ENCODE results near the gene ZBTB45. TPM values are rescaled to one million over a fixed set of nuclear protein-coding genes. Genes with fewer than 3 reads are reported as not detected.
A peak's percentile ranks its signal among the peaks of the same experiment; 100 is the strongest.

The ZBTB45 gene
- total and polyA plus RNA-seq, 9 of the 15 experiments (the other 6 are each of a cell fraction or from before 2014, with no cell fraction given): 0.08 to 16.1 (median 1.8) TPM

DNA sequence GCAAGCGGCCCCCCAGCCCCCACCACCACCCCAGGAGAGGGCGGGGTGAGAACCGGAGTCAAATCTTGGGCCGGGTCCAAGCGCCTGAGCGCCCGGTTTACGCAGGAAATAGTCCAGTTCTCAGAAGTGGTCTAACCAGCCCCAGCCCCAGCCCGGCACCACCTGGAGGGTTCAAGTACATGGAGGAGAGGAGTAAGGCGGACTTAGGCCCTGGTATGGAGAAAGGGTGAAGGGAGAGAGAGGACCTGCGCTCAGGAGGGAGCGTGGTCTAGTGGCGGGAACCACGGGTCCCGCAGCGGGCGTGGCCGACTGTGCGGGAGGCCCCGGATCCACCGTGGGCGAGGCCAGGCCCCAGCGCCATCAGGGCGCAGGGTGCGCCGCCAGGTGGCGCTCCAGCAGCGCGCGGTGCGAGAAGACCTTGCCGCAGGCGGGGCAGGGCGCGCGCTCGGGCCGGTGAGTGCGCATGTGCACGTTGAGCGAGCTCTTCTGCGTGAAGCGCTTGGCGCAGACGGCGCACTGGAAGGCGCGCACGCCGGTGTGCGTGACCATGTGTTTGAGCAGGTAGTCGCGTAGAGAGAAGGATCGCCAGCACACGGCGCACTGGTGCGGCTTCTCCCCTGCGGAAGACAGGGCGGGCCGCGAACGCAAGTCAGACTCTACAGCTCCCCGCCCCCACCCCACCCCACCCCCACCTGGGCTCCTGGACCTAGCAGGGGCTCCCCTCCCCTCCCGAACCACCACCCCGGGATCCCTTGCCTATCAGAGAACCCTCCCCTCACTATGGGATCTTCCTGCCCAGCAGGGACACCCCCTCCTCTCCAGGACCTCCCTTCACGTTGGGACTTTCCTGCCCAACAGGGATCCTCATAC lies 5.7 kb downstream of the ZBTB45 start (continued):
- TF ChIP-seq, protein P1, sequence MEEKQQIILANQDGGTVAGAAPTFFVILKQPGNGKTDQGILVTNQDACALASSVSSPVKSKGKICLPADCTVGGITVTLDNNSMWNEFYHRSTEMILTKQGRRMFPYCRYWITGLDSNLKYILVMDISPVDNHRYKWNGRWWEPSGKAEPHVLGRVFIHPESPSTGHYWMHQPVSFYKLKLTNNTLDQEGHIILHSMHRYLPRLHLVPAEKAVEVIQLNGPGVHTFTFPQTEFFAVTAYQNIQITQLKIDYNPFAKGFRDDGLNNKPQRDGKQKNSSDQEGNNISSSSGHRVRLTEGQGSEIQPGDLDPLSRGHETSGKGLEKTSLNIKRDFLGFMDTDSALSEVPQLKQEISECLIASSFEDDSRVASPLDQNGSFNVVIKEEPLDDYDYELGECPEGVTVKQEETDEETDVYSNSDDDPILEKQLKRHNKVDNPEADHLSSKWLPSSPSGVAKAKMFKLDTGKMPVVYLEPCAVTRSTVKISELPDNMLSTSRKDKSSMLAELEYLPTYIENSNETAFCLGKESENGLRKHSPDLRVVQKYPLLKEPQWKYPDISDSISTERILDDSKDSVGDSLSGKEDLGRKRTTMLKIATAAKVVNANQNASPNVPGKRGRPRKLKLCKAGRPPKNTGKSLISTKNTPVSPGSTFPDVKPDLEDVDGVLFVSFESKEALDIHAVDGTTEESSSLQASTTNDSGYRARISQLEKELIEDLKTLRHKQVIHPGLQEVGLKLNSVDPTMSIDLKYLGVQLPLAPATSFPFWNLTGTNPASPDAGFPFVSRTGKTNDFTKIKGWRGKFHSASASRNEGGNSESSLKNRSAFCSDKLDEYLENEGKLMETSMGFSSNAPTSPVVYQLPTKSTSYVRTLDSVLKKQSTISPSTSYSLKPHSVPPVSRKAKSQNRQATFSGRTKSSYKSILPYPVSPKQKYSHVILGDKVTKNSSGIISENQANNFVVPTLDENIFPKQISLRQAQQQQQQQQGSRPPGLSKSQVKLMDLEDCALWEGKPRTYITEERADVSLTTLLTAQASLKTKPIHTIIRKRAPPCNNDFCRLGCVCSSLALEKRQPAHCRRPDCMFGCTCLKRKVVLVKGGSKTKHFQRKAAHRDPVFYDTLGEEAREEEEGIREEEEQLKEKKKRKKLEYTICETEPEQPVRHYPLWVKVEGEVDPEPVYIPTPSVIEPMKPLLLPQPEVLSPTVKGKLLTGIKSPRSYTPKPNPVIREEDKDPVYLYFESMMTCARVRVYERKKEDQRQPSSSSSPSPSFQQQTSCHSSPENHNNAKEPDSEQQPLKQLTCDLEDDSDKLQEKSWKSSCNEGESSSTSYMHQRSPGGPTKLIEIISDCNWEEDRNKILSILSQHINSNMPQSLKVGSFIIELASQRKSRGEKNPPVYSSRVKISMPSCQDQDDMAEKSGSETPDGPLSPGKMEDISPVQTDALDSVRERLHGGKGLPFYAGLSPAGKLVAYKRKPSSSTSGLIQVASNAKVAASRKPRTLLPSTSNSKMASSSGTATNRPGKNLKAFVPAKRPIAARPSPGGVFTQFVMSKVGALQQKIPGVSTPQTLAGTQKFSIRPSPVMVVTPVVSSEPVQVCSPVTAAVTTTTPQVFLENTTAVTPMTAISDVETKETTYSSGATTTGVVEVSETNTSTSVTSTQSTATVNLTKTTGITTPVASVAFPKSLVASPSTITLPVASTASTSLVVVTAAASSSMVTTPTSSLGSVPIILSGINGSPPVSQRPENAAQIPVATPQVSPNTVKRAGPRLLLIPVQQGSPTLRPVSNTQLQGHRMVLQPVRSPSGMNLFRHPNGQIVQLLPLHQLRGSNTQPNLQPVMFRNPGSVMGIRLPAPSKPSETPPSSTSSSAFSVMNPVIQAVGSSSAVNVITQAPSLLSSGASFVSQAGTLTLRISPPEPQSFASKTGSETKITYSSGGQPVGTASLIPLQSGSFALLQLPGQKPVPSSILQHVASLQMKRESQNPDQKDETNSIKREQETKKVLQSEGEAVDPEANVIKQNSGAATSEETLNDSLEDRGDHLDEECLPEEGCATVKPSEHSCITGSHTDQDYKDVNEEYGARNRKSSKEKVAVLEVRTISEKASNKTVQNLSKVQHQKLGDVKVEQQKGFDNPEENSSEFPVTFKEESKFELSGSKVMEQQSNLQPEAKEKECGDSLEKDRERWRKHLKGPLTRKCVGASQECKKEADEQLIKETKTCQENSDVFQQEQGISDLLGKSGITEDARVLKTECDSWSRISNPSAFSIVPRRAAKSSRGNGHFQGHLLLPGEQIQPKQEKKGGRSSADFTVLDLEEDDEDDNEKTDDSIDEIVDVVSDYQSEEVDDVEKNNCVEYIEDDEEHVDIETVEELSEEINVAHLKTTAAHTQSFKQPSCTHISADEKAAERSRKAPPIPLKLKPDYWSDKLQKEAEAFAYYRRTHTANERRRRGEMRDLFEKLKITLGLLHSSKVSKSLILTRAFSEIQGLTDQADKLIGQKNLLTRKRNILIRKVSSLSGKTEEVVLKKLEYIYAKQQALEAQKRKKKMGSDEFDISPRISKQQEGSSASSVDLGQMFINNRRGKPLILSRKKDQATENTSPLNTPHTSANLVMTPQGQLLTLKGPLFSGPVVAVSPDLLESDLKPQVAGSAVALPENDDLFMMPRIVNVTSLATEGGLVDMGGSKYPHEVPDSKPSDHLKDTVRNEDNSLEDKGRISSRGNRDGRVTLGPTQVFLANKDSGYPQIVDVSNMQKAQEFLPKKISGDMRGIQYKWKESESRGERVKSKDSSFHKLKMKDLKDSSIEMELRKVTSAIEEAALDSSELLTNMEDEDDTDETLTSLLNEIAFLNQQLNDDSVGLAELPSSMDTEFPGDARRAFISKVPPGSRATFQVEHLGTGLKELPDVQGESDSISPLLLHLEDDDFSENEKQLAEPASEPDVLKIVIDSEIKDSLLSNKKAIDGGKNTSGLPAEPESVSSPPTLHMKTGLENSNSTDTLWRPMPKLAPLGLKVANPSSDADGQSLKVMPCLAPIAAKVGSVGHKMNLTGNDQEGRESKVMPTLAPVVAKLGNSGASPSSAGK (IDR thresholded peaks at IDR 0.05): peak; percentile 92
- peak; percentile 62 for TF ChIP-seq RNF2 (IDR thresholded peaks at IDR 0.05)
- TF ChIP-seq RAD21 (CRISPR knock-in tag; conservative IDR thresholded peaks at IDR 0.05 in 1 of 2, IDR thresholded peaks at IDR 0.05 in 1 of 2): peak; percentile 77 to 80
- TF ChIP-seq, protein P2, sequence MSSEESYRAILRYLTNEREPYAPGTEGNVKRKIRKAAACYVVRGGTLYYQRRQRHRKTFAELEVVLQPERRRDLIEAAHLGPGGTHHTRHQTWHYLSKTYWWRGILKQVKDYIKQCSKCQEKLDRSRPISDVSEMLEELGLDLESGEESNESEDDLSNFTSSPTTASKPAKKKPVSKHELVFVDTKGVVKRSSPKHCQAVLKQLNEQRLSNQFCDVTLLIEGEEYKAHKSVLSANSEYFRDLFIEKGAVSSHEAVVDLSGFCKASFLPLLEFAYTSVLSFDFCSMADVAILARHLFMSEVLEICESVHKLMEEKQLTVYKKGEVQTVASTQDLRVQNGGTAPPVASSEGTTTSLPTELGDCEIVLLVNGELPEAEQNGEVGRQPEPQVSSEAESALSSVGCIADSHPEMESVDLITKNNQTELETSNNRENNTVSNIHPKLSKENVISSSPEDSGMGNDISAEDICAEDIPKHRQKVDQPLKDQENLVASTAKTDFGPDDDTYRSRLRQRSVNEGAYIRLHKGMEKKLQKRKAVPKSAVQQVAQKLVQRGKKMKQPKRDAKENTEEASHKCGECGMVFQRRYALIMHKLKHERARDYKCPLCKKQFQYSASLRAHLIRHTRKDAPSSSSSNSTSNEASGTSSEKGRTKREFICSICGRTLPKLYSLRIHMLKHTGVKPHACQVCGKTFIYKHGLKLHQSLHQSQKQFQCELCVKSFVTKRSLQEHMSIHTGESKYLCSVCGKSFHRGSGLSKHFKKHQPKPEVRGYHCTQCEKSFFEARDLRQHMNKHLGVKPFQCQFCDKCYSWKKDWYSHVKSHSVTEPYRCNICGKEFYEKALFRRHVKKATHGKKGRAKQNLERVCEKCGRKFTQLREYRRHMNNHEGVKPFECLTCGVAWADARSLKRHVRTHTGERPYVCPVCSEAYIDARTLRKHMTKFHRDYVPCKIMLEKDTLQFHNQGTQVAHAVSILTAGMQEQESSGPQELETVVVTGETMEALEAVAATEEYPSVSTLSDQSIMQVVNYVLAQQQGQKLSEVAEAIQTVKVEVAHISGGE (CRISPR knock-in tag; IDR thresholded peaks at IDR 0.05): peak in 1 of 3 experiments; percentile 74; a peak in 1 of 6 replicates
- 0 out of 4 replicates have a peak, but pooled peaks of 1 of the 2 experiments have one; percentile 51 for TF ChIP-seq RCOR1 (IDR thresholded peaks at IDR 0.05; ENCODE audit: borderline replicate concordance in 1 of 2, low read depth in 2 of 2, low read length in 2 of 2)
- 0 out of 2 replicates have a peak, but pooled peaks have one; percentile 11 for TF ChIP-seq ZBTB17 (CRISPR knock-in tag; IDR thresholded peaks at IDR 0.05)
- 0 out of 2 replicates have a peak, but pooled peaks have one; percentile 55 for TF ChIP-seq ZNF263 (CRISPR knock-in tag; IDR thresholded peaks at IDR 0.05; ENCODE audit: borderline replicate concordance)
- TF ChIP-seq ATF1 (CRISPR knock-in tag; IDR thresholded peaks at IDR 0.05): no peak
- TF ChIP-seq ATF1 (tag; IDR thresholded peaks at IDR 0.05): peak; percentile 62
- TF ChIP-seq ETV5 (CRISPR knock-in tag; IDR thresholded peaks at IDR 0.05; ENCODE audit: low read depth): peak; percentile 47; the same call in 1 of the 2 replicates

All from K562 (cell line).